GM19395 (cell line): ENCODE results near the gene RNF181.
A peak's percentile ranks its signal among the peaks of the same experiment; 100 is the strongest.
"Not testable (repeated sequence)": the region's sequence is repeated elsewhere in the genome, so short reads cannot be mapped to it uniquely, and the experiment has no call there.

Experiments
- ATAC-seq: cut with Tn5 transposase; IDR thresholded peaks from one replicate; pipeline ENCODE4 v1.9.1; 2021; ENCODE audit warnings: mild to moderate bottlenecking, moderate library complexity; ENCODE audit not compliant: unreplicated experiment

RNF181 gene

GRCh38 chr2:85577063-85577385 lies 18.5 kb upstream of the RNF181 start:
- no peak for ATAC-seq

- ATAC-seq = peak; percentile 60
These were observed 17.9 kb upstream of the RNF181 start, which contains the start of gene VAMP8 for GRCh38 chr2:85577386-85578242. VAMP8 (plus strand) TSS chr2:85577586; CDS start chr2:85577647, 61 bp downstream.

- ATAC-seq = peak; percentile 50
These were observed 17.0 kb upstream of the RNF181 start for GRCh38 chr2:85578243-85579180.

- no peak for ATAC-seq
These were observed 16.1 kb upstream of the RNF181 start for GRCh38 chr2:85579266-85579935.

GRCh38 chr2:85580206-85580605 lies 15.3 kb upstream of the RNF181 start:
- no peak for ATAC-seq

- ATAC-seq = no peak
These were observed 13.1 kb upstream of the RNF181 start for GRCh38 chr2:85582492-85582891.

- peak; percentile 17 for ATAC-seq
These were observed 11.7 kb upstream of the RNF181 start for GRCh38 chr2:85583667-85584353.

- ATAC-seq = peak; percentile 61
These were observed 11.1 kb upstream of the RNF181 start, which contains the start of gene VAMP5 for GRCh38 chr2:85584354-85584856. VAMP5 (plus strand) TSS chr2:85584431; CDS start chr2:85584491, 60 bp downstream.

GRCh38 chr2:85584857-85585780 lies 10.4 kb upstream of the RNF181 start:
- ATAC-seq = peak; percentile 61

GRCh38 chr2:85585781-85586105 lies 9.8 kb upstream of the RNF181 start:
- no peak for ATAC-seq

GRCh38 chr2:85588236-85588635 lies 7.3 kb upstream of the RNF181 start:
- no peak for ATAC-seq

GRCh38 chr2:85588645-85589044 lies 6.9 kb upstream of the RNF181 start:
- ATAC-seq = no peak

- no peak for ATAC-seq
These were observed 6.4 kb upstream of the RNF181 start for GRCh38 chr2:85589181-85589580.

- no peak for ATAC-seq
These were observed 5.4 kb upstream of the RNF181 start for GRCh38 chr2:85589982-85590791.

- no peak for ATAC-seq
These were observed 4.6 kb upstream of the RNF181 start for GRCh38 chr2:85590950-85591349.

- no peak for ATAC-seq
These were observed 4.0 kb upstream of the RNF181 start for GRCh38 chr2:85591563-85591962.

- not testable (repeated sequence) for ATAC-seq
These were observed 3.2 kb upstream of the RNF181 start for GRCh38 chr2:85592299-85592698.

GRCh38 chr2:85593023-85593422 lies 2.5 kb upstream of the RNF181 start:
- no peak for ATAC-seq
